GM19324 (cell line): ENCODE measurements around the gene PLA2G4D.

ENCODE experiments used
- ATAC-seq: cut with Tn5 transposase; IDR thresholded peaks from one replicate; pipeline ENCODE4 v1.9.1; 2021; ENCODE audit warnings: mild to moderate bottlenecking, moderate library complexity; ENCODE audit not compliant: unreplicated experiment, low FRiP score

The PLA2G4D gene

GRCh38 chr15:42032376-42033213 is 61.8 kb downstream of the PLA2G4D start:
- no peak for ATAC-seq

DNA sequence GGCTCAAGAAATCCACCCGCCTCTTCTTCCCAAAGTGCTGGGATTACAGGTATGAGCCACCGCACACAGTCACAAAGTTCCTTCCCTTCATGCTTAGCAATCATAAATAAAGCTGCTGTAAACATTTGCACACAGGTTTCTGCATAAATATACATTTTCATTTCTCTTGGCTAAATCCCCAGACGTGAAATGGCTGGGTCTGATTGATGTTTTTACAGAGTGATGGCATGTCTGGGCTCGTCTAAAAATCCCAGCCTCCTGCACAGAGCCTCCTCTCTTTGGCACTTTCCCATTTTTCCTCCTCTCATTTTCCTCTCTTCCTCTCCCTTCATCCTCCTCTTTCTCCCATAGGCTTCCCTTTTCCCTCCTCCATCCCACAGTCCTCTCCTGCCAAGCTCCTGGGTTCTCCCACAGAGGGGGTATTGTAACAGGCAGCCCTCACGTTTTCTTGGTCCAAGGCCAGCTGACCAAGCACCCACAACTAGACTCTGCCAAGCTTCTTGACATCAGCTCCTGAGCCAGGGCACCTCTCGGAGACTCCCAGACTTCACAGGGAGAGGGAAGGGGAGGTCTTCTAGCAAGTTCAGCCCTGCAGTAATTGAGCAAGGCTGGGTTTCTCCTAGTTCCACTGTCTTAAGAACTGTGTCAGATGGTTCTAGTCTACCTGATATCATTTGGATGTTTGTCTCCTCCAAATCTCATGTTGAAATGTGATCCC is 63.0 kb downstream of the PLA2G4D start:
- ATAC-seq: no peak

DNA sequence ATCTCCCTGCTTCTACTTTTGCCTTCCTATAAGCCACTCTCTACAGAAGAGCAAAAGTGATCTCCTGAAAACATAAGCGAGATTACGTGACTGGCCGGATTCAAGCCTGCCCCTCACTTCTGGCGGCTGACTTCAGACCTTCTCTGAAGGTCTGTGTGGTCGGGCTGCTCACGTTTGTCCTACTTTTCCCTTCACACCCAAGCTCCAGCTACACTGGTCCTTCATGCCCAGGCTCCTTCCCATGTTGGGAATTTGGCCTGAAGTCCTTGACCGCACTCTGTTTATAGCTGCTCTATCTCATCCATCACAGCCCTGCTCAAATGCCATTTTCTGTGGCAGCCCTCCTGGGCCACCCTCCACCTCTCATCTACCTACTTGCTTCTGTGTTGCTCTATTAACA is 66.8 kb downstream of the PLA2G4D start:
- no peak for ATAC-seq

DNA sequence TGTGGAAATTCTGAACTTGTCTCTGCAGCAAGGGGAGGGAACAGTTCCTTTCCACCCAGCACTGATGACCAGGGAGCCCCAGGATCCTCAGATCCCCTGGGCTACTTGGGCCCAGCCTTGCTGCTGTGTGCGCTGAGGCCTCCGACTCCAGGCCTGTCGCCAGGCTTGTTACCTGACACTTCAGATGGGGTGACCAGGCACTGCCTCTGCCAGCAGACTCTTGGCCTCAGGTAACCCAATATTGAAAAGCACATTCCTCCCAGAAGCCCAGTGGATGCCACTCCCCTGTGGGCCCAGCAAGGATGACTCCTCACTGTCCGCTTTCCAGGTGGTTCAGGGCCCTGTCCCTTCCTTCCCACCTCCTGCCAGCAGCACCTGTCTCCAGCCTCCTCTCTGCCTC is 70.1 kb downstream of the PLA2G4D start:
- ATAC-seq: no peak

DNA sequence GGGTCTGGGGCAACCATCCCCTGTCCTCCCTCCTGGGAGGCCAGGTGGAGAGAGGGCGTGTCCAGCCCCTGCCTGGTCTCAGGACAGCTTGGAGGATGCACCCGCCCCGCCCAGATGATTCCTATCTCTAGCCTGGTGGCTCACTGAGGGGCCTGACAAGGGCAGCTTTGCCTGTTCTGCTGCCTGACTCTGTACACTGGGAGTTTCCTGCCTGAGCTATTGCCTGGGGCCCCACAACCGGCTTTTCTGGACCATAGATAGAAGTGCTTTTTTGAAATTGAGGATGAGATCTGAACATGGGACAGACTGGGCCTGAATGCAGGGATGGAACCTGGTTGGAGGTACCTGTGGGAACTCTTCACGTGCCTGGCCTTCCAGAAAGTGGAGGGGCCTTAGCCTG is 72.8 kb downstream of the PLA2G4D start:
- ATAC-seq: no peak

DNA sequence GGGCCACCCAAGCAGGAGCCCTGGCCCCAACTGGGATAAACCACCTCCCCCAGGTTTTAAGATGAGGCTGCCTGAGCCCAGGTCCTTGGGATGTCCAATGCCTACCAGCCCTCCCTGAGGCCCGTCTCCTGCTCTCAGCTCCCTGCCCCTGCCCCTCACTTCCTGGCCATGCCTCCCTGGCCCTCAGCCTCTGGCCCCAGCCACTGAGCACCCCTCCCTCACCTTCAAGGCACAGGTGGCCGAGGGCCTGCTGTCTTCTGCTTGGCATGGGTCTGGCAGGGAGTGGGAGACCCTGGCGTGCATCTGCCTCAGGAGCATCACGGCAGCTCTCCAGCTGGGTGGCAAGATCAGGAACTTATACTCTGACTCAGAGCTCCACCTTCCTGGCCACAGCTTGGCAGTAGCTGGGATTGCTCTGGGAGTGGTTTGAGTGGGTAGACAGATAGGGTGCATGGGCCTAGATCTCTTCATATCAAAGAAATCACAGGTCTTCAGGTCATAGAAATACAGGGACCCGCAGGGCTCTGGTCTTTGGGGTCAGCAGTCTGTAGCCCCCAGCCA is 73.6 kb downstream of the PLA2G4D start, which contains the start of gene PLA2G4E:
Gene PLA2G4E, minus strand, starts transcription at position 330 of the 561 bp plus-strand sequence. Its CDS starts 12 bp downstream, at position 318.
- no peak for ATAC-seq

GRCh38 chr15:42018306-42019224 is 75.8 kb downstream of the PLA2G4D start:
- ATAC-seq: no peak
